GM12878 (cell line): ENCODE data around the gene ARHGAP26. TPM values are rescaled to one million over a fixed set of nuclear protein-coding genes. Genes with fewer than 3 reads are reported as not detected.
A peak's percentile ranks its signal among the peaks of the same experiment; 100 is the strongest.

Source experiments
- ATAC-seq: fragments of 200-7000 bp; cut with Tn5 transposase; 3 replicates; pipeline ENCODE4 v1.9.1; 2020; ENCODE audit warnings: mild to moderate bottlenecking, moderate library complexity
- BruUV-seq: library from RNA; stranded (reverse); fragments of 400-500 nt; replicated peaks from 2 replicates; lab custom pipeline; 2021; lab: Mats Ljungman, UMichigan
- CTCF ChIA-PET: fragments of 300-600 bp; sonication (Branson Sonifier 250); formaldehyde crosslinking; extraction: SDS; loops from one replicate; lab custom pipeline; 2021; ENCODE audit warnings: inconsistent platforms; lab: Yijun Ruan, JAX
- POLR2A ChIA-PET: fragments of 350-600 bp; formaldehyde crosslinking; extraction: SDS; loops from one replicate; lab custom pipeline; 2021; ENCODE audit warnings: inconsistent platforms; lab: Charles Lee
- RAD21 ChIA-PET: fragments of 300-600 bp; sonication (Branson Sonifier 250); formaldehyde crosslinking; loops from one replicate; lab custom pipeline; 2023; ENCODE audit warnings: antibody characterized with exemption; ENCODE audit not compliant: unreplicated experiment; lab: Charles Lee
- SMC1A ChIA-PET: fragments of 300-600 bp; sonication (Branson Sonifier 250); formaldehyde crosslinking; loops from one replicate; lab custom pipeline; 2023; ENCODE audit not compliant: unreplicated experiment, uncharacterized antibody; lab: Charles Lee
- DNase-seq: peaks from one replicate; pipeline ENCODE4 v3.0.0-alpha.2; 2011; ENCODE audit warnings: low read depth, low spot score
- FAIRE-seq: peaks from 3 replicates; lab custom pipeline; 2011; peaks lifted over from hg19 to GRCh38; lab: Jason Lieb, UNC
- H2AFZ ChIP-seq: 2 replicates; pipeline ENCODE4 v1.6.0; 2011; ENCODE audit warnings: low read depth, low read length, control low read depth; ENCODE audit not compliant: control insufficient read depth
- H3K27ac ChIP-seq: 2 replicates; pipeline ENCODE4 v1.5.1; 2011; ENCODE audit warnings: control low read depth; ENCODE audit not compliant: control insufficient read depth, insufficient read depth
- H3K27me3 ChIP-seq, 2 experiments: replicated peaks in 1 of 2; 2 replicates each; pipeline versions ENCODE4 v1.6.0 to v1.6.1; 2011; ENCODE audit warnings: low read length in 1 of 2; ENCODE audit not compliant: control insufficient read depth in 2 of 2, insufficient read depth in 2 of 2
- H3K36me3 ChIP-seq, 2 experiments: 2 replicates each; pipeline ENCODE4 v1.5.1; 2011; ENCODE audit warnings: low read length in 1 of 2; ENCODE audit not compliant: control insufficient read depth in 2 of 2, insufficient read depth in 2 of 2
- H3K4me1 ChIP-seq: 2 replicates; pipeline ENCODE4 v1.6.1; 2011; ENCODE audit warnings: mild to moderate bottlenecking, low read length, moderate library complexity, mixed read lengths; ENCODE audit not compliant: control insufficient read depth, insufficient read depth
- H3K4me2 ChIP-seq: 2 replicates; pipeline ENCODE4 v1.6.0; 2011; ENCODE audit warnings: control low read depth; ENCODE audit not compliant: control insufficient read depth, insufficient read depth
- H3K4me3 ChIP-seq: fragments of 200-600 bp; sonication (generic); 2 replicates; pipeline ENCODE4 v1.5.1; 2016
- H3K79me2 ChIP-seq: 2 replicates; pipeline ENCODE4 v1.6.0; 2011; ENCODE audit warnings: low read length; ENCODE audit not compliant: control insufficient read depth, insufficient read depth
- H3K9ac ChIP-seq: 2 replicates; pipeline ENCODE4 v1.8.0; 2011; ENCODE audit warnings: low read length, control low read depth, mixed read lengths; ENCODE audit not compliant: control insufficient read depth, insufficient read depth
- H3K9me3 ChIP-seq: replicated peaks from 3 replicates; pipeline ENCODE4 v1.5.1; 2011; ENCODE audit warnings: mild to moderate bottlenecking, low read length; ENCODE audit not compliant: control insufficient read depth, insufficient read depth
- H4K20me1 ChIP-seq: 2 replicates; pipeline ENCODE4 v1.6.0; 2011; ENCODE audit not compliant: control insufficient read depth, insufficient read depth
- ATF7 ChIP-seq: fragments of 450-650 bp; IDR thresholded peaks from 2 replicates; pipeline ENCODE4 v1.6.1; 2016; ENCODE audit warnings: low read depth, mild to moderate bottlenecking
- BCL11A ChIP-seq: IDR thresholded peaks from 2 replicates; pipeline ENCODE4 v1.6.1; 2011; ENCODE audit warnings: low read depth, low read length
- EP300 ChIP-seq, 2 experiments: fragments of 150-350 bp in 1 of 2; IDR thresholded peaks; 2 replicates each; pipeline ENCODE4 v1.6.1; 2011 to 2012; ENCODE audit warnings: low read depth in 2 of 2, low read length in 2 of 2, borderline replicate concordance in 1 of 2, improper control_type of control experiment in 1 of 2, inconsistent platforms in 1 of 2; ENCODE audit not compliant: control insufficient read depth in 1 of 2
- EZH2 ChIP-seq: IDR thresholded peaks from 2 replicates; pipeline ENCODE4 v1.6.1; 2012; ENCODE audit warnings: low read depth, mild to moderate bottlenecking, control low read depth, inconsistent platforms, low read length, borderline replicate concordance; ENCODE audit not compliant: control insufficient read depth
- HDGF ChIP-seq: fragments of 450-650 bp; IDR thresholded peaks from 2 replicates; pipeline ENCODE4 v1.6.1; 2016; ENCODE audit warnings: antibody characterized with exemption
- MEF2A ChIP-seq: IDR thresholded peaks from 2 replicates; pipeline ENCODE4 v1.6.1; 2011; ENCODE audit warnings: low read depth, mild to moderate bottlenecking, low read length, moderate library complexity; ENCODE audit not compliant: insufficient read depth
- RAD21 ChIP-seq: IDR thresholded peaks from 2 replicates; pipeline ENCODE4 v1.6.1; 2011; ENCODE audit warnings: mild to moderate bottlenecking, low read depth, low read length, moderate library complexity; ENCODE audit not compliant: insufficient read depth
- SPI1 ChIP-seq: IDR thresholded peaks from 2 replicates; pipeline ENCODE4 v1.6.1; 2011; ENCODE audit warnings: low read depth, mild to moderate bottlenecking, low read length, moderate library complexity, borderline replicate concordance; ENCODE audit not compliant: insufficient read depth
- STAT1 ChIP-seq: fragments of 450-650 bp; conservative IDR thresholded peaks from 2 replicates; pipeline ENCODE4 v1.6.1; 2014; ENCODE audit warnings: antibody characterized with exemption, mild to moderate bottlenecking
- TAF1 ChIP-seq: IDR thresholded peaks from 2 replicates; pipeline ENCODE4 v1.6.1; 2011; ENCODE audit warnings: mild to moderate bottlenecking, low read depth, low read length, borderline replicate concordance
- TBL1XR1 ChIP-seq: IDR thresholded peaks from 2 replicates; pipeline ENCODE4 v1.6.1; 2012; ENCODE audit warnings: low read depth, low read length, improper control_type of control experiment
- ZBED1 ChIP-seq: IDR thresholded peaks from 2 replicates; pipeline ENCODE4 v1.6.1; 2016; ENCODE audit warnings: borderline replicate concordance
- ZNF207 ChIP-seq: fragments of 450-650 bp; IDR thresholded peaks from 2 replicates; pipeline ENCODE4 v1.6.1; 2014; ENCODE audit warnings: antibody characterized with exemption, mild to moderate bottlenecking, borderline replicate concordance
- WGBS: methylation state at CpG from one replicate; pipeline ENCODE4 v1.1.6; 2016; ENCODE audit warnings: low lambda C conversion rate; ENCODE audit not compliant: insufficient replicate concordance, insufficient coverage; ENCODE audit errors: missing lambda C conversion rate; 5-methylcytosine and 5-hydroxymethylcytosine counted together
- in situ Hi-C: fragments of 300-500 bp; cut with MboI; formaldehyde crosslinking; loops from 9 replicates; pipeline ENCODE4 v1.14.3; 2018; ENCODE audit warnings: mixed read lengths
- intact Hi-C: fragments of 100-400 bp; cut with micrococcal nuclease; formaldehyde crosslinking; loops from one replicate; pipeline ENCODE4 v1.14.2; 2022; ENCODE audit not compliant: unreplicated experiment
- polyA plus RNA-seq, 11 experiments: library from polyadenylated mRNA; depleted of rRNA in 4 of 11; unstranded in 6 of 11; stranded (reverse) in 5 of 11; fragments of >200 nt; fragmentation: Nextera tagmentation in 4 of 11; fragmentation: Illumina TruSeq in 1 of 11; extraction: Ambion mirVana in 4 of 11; extraction: Trizol in 1 of 11; gene quantifications; 1 replicate in 1 of 11; 2 replicates in 10 of 11; pipeline versions ENCODE4 v1.2.1 to v1.2.3, GENCODE V29; 2011 to 2016; ENCODE audit warnings: inconsistent platforms in 2 of 11, missing spikeins in 2 of 11, low read depth in 1 of 11
- total RNA-seq, 4 experiments: library from RNA; depleted of rRNA in 3 of 4; stranded (reverse); fragments of >200 nt in 3 of 4; fragmentation: Illumina TruSeq in 1 of 4; extraction: Trizol in 1 of 4; gene quantifications; 2 replicates each; pipeline versions ENCODE4 v1.2.1 to v1.2.3, GENCODE V29; 2013 to 2021
- TF ChIP-seq, protein P1 (sequence below): fragments of 450-650 bp; IDR thresholded peaks from 2 replicates; pipeline ENCODE4 v1.6.1; 2016; ENCODE audit warnings: mild to moderate bottlenecking
- TF ChIP-seq, protein P2 (sequence below): fragments of 450-650 bp; formaldehyde crosslinking; IDR thresholded peaks from 2 replicates; pipeline ENCODE4 v1.4.0; 2022; ENCODE audit warnings: mild to moderate bottlenecking, moderate library complexity

The ARHGAP26 gene
- total and polyA plus RNA-seq, 10 of the 15 experiments (the other 5 are each of a cell fraction or from before 2014, with no cell fraction given), result 9.4 to 41.5 (median 19.3) TPM

DNA sequence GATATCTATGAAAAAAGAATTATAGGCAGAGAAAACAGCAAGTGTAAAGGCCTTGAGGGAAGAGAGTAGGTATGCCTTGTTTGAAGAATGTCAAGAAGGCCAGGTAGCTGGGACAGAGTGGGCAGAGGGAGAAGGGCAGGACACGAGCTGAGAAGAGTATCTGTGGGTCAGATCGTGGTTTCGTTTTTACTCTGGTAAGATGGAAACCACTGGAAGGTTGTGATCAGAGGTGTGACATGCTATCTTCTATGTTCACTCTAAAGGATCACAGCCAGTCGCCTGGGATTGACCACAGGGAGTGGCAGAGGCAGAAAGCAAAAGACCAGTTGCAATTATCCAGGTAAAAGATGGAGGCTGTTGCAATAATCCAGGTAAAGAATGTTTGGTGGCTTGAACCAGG is 12.6 kb upstream of the ARHGAP26 start:
- ATAC-seq, result peak; percentile 55
- no peak overlapping the region for H3K27ac ChIP-seq
- in situ Hi-C loops, result no loop called here
- TF ChIP-seq EP300 (IDR thresholded peaks at IDR 0.05; ENCODE audit: borderline replicate concordance in 1 of 2, control insufficient read depth in 1 of 2, low read depth in 2 of 2, low read length in 2 of 2), result no peak
- TF ChIP-seq EZH2, result no peak
- TF ChIP-seq ZBED1, result no peak
- TF ChIP-seq STAT1, result no peak
- TF ChIP-seq, protein P1, sequence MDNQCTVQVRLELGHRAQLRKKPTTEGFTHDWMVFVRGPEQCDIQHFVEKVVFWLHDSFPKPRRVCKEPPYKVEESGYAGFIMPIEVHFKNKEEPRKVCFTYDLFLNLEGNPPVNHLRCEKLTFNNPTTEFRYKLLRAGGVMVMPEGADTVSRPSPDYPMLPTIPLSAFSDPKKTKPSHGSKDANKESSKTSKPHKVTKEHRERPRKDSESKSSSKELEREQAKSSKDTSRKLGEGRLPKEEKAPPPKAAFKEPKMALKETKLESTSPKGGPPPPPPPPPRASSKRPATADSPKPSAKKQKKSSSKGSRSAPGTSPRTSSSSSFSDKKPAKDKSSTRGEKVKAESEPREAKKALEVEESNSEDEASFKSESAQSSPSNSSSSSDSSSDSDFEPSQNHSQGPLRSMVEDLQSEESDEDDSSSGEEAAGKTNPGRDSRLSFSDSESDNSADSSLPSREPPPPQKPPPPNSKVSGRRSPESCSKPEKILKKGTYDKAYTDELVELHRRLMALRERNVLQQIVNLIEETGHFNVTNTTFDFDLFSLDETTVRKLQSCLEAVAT, result no peak
- TF ChIP-seq ZNF207, result no peak
- no peak for TF ChIP-seq RAD21
- no peak for TF ChIP-seq TBL1XR1
- no peak for TF ChIP-seq TAF1
- TF ChIP-seq BCL11A, result no peak
- TF ChIP-seq, protein P2, sequence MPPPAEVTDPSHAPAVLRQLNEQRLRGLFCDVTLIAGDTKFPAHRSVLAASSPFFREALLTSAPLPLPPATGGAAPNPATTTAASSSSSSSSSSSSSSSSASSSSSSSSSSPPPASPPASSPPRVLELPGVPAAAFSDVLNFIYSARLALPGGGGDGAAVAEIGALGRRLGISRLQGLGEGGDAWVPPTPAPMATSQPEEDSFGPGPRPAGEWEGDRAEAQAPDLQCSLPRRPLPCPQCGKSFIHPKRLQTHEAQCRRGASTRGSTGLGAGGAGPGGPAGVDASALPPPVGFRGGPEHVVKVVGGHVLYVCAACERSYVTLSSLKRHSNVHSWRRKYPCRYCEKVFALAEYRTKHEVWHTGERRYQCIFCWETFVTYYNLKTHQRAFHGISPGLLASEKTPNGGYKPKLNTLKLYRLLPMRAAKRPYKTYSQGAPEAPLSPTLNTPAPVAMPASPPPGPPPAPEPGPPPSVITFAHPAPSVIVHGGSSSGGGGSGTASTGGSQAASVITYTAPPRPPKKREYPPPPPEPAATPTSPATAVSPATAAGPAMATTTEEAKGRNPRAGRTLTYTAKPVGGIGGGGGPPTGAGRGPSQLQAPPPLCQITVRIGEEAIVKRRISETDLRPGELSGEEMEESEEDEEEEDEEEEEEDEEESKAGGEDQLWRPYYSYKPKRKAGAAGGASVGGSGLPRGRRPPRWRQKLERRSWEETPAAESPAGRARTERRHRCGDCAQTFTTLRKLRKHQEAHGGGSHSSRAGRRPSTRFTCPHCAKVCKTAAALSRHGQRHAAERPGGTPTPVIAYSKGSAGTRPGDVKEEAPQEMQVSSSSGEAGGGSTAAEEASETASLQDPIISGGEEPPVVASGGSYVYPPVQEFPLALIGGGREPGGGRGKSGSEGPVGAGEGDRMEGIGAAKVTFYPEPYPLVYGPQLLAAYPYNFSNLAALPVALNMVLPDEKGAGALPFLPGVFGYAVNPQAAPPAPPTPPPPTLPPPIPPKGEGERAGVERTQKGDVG, result no peak
- TF ChIP-seq ATF7, result no peak
- no peak for TF ChIP-seq SPI1
- TF ChIP-seq MEF2A, result no peak
- no peak for TF ChIP-seq HDGF
- TF ChIP-seq, all 136 proteins: peak for 0
- no peaks in the 10 kb centered on the region for H3K4me1 ChIP-seq
- BruUV-seq, result no TSS peak
- ChIA-PET CTCF (no interaction called here), POLR2A (no interaction called here), RAD21 (no interaction called here), SMC1A (no interaction called here)
- H3K9ac ChIP-seq, result no peak overlapping the region
- 8% methylated on average over 4 of the region's 4 CpGs for WGBS
- H3K4me3 ChIP-seq, result no peak overlapping the region
- no peak overlapping the region for H2AFZ ChIP-seq
- H3K9me3 ChIP-seq, result no peaks in the 10 kb centered on the region
- H3K79me2 ChIP-seq, result no peaks in the 10 kb centered on the region
- no peaks in the 10 kb centered on the region; a peak in 2 of 4 replicates for H3K27me3 ChIP-seq
- FAIRE-seq, result no peak
- no peak for DNase-seq
- no peaks in the 10 kb centered on the region for H3K36me3 ChIP-seq
- intact Hi-C loops, result no loop called here
- no peak overlapping the region for H3K4me2 ChIP-seq
- no peaks in the 10 kb centered on the region for H4K20me1 ChIP-seq
